Retina (tissue), 1 donor: Measurements from ENCODE around the gene NAV2.

Source experiments
- DNase-seq: peaks from one replicate; pipeline ENCODE4 v3.0.0-alpha.2; 2016

NAV2 gene

DNA sequence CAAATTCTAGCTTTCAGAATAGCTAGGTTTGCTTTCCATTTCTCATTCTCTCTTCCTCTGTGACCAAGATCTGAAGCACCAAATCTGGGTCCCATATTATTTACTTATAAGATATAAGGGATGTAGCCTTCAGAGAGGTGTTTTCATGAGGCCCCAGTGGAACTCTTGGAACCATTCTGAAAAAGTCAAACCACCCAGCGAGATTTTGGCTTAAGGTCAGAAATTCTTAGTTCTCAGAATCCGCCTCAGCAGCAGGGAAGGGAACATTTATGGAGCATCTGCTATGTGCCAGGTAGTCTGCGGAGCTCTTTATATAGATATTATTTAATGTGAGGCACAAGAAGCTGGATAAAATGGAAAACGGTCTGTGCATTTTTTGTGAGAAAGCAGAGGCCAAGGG, 6.3 kb downstream of the NAV2 start:
- DNase-seq: no peak

GRCh38 chr11:19719960-19720359, 7.3 kb downstream of the NAV2 start:
- no peak for DNase-seq

GRCh38 chr11:19721176-19721575, 8.5 kb downstream of the NAV2 start:
- DNase-seq: no peak

DNA sequence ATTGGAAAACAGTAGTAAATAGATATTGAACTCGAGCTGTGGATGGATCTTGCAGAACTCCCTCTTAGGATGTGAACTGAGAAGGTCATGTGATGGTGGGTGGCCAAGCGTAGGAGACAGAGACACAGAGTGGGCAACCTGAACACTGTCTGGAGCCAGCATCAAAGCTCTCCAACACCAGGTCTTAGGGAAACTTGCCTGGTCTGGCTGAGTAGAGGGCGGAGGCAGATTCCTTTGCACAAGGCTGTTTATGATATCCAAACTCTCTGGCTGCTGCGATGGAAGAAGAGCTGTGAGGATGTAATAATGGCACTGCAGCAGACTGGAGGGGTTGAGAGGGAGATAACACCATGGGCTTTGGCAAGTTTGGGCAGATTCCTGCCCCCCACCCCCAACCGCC, 10.1 kb downstream of the NAV2 start:
- DNase-seq: no peak

DNA sequence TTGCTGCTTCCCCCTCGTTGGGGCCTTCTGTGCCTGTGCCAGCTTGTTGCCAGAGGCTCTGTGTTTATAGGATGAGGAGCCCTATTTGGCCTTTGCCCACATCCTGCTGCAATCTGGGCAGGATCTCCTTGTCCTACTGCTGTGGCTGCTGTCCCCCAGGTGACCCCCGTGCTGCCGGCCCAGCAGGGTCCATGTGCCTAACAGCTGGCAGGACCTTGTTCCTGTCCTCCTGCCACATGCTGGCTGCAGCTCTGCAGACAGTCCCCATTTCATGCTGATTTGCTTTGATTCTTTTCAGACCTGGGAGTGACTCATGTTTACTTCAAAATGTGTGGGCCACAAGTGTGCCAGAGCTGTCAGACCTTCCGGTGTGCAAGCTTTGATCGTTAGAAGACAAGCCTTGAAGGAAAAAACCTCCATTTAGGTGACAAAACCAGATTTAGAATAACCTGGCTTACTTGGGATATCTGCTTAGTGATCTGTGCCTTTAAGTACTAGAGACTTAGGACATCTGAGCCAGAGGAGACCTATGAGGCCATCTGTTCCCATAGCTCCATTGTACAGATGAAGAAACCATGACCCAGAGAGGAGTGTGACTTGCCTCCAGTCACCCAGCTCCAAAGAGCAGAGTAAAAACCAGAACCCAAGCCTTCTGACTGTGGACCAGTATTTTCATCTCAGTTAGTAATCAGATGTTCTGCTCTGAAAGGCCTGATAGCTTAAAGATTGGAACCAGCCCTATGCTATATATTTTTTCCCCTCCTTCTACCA, 11.1 kb downstream of the NAV2 start:
- no peak for DNase-seq

- DNase-seq: no peak
Measured at GRCh38 chr11:19724765-19725164, 12.1 kb downstream of the NAV2 start.

DNA sequence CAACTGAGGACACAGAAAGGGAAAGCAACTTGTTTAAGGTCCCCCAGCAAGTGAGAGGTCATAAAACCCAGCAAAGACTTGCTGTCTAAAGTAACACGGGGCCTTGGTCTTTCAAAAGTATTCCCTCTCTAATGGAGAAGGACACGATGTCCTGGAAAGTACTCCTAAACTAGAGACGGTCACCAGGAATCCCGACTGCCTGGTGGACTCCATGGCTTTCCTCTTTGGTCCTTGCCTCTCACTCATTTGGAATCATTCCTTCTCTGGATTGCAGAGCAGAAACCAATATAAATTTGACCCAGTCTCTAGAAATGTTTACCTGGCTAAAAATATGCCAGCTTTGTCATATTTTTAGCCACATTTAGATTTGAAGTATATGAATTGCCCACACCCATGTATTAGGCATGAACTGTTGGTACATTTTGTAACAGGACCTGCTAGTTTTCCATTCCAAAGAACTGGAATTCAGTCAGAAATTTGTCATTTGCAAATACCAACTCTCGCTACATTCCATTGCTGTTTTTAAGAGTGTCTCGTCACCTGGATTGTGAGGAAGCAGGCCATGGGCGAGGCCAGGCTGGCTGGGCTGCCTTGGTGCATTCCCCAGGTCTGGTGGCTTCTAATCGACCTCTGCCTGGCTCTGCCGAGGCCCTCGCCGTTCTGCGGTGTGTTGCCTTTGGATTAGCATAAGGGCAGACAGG, 12.9 kb downstream of the NAV2 start:
- no peak for DNase-seq

- DNase-seq: no peak
Measured at GRCh38 chr11:19727246-19727645, 14.6 kb downstream of the NAV2 start.

- DNase-seq: no peak
Measured at GRCh38 chr11:19728436-19728835, 15.8 kb downstream of the NAV2 start.

DNA sequence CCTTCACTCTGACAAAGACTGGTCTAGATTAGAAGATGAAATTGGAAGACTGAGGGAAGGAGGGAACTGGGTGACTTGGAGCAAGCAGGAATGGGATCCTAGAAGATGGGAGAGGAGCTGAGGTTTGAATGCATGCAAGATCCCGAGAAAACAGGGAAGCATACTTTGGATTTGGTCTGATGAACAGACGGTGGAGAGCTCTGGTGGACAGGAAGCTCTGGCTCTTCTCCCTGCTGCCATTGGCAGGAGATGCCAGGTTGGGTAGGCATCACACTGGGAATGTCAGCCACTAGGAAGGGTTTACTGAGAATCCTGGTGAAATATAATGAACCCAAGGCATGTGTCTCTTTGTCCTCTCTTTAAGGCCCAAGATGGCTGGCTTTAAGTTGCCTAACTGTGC, 16.5 kb downstream of the NAV2 start:
- no peak for DNase-seq

DNA sequence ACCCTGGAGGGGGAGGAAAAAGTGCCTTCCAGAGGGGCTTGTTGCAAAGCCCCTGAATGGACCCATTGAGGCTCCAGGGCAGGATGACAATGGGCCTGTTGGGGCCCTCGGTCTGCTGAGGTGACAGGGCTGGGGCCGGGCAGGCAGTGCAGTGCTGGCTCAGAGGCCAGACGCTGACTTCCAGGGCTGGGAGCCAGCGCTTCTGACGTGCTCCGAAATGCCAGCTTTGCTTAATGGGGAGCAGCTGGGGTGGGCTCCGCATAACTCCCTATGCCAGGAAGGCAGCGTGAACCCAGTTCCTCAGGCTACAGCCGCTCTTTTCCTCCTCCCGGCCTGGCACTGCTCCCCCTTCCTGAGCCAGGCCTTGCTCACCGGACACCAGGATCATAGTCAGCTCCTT, 17.7 kb downstream of the NAV2 start:
- no peak for DNase-seq

- DNase-seq: no peak
Measured at GRCh38 chr11:19734171-19734570, 21.5 kb downstream of the NAV2 start.

DNA sequence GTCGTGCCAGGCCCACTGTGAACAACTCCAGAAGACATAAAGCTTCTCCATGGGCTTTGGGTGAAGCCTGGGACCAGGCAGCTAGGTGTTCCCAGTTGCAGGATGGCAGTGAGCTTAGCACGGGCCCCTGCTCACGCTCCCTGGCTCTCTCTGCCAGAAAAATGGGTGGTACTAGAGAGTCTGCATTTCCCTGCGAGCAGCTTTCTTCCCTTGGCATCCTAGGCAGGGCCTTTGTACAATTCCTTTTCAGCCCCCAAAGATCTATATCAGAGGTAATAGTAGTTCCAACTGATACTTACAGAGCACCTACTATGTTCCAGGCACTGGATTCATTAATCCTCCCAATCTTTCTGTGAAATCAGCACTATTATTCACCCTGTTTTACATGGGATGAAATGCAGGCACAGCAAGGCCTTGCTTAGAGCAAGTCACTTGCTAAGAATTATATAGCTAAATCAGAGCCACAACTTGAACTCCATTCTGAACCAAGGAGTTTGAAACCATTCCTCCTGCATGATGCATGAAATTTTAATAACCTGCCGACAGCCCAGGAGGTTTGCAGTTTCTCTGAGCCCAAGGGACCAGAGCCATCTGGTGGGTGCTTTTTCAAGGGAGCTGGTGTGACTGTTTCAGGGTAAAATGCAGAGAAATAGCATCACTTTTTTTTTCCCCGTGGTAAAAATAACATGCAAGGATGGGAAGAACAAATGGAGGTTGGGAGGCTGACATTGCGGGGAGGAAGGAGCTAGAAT, 22.7 kb downstream of the NAV2 start:
- DNase-seq: no peak

DNA sequence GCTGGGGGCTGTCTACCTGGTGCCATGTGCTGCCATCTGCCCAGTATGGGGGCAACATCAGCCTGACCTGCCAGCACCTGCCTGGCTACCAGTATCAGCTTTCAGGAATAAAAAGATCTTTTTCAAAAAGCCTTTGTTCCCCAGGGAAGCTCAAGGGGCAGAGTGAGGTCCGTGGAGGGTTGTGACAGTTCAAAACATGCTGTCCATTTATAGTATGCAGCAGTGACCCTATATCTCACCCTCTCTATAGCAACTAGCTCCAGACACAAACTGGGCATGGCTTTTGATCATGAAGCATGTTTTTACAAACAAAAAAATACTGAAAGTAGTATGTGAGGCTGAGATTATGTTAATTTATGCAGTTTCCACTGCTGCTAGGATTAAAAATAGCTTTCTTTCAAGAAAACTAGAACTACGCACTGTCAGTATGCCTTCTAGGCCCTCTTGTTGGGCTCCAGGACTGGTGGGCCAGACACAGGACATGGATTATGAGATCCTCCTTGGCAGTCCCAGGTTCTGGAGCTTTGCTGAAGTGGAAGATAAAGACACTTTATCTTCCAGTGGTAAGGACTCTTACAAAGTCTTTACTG, 23.4 kb downstream of the NAV2 start:
- DNase-seq: no peak

- no peak for DNase-seq
Measured at GRCh38 chr11:19736831-19737230, 24.2 kb downstream of the NAV2 start.

- no peak for DNase-seq
Measured at GRCh38 chr11:19737575-19737974, 24.9 kb downstream of the NAV2 start.

DNA sequence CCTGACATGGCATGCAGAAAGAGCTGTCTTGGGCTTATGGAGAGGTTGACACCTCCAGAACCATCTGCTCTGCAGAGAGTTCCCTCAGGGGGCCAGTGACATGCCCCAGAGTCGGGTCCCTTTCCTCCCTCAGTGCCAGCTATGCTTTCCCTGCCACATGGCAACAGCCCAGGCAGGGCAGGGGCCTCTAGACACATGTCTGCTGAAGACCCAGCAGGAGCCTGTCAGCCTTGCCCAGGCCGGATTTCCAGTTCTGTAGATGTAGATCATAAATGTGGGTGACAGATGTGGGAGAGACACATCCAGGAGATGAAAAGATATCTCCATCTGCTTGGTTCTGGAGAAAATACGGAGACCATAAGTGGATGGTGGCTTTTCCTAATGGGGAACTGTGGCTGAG, 25.5 kb downstream of the NAV2 start:
- DNase-seq: no peak

- DNase-seq: peak; percentile 37
Measured at GRCh38 chr11:19739872-19740271, 27.2 kb downstream of the NAV2 start.

GRCh38 chr11:19740586-19740985, 27.9 kb downstream of the NAV2 start:
- DNase-seq: no peak

GRCh38 chr11:19742588-19743292, 30.1 kb downstream of the NAV2 start:
- DNase-seq: peak; percentile 81

DNA sequence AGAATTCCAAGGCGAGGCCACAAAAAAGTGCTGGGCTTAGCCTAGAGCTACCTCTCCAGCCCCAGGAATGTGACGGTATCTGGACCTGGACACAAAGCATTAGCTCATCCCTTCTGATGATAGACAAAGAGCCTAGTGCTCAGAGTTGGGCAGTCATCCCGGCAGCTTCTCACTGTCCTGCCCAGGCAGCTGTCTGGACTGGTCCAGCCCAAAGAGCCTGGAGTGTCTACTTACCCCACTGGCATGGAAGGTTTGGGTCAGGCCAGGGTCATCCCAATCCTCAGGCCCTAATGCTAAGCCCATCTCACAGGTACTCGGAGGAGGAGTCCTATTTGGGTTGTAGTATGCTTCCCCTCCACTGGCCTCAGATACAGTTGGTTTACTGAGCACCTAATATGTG, 31.0 kb downstream of the NAV2 start:
- DNase-seq: no peak

DNA sequence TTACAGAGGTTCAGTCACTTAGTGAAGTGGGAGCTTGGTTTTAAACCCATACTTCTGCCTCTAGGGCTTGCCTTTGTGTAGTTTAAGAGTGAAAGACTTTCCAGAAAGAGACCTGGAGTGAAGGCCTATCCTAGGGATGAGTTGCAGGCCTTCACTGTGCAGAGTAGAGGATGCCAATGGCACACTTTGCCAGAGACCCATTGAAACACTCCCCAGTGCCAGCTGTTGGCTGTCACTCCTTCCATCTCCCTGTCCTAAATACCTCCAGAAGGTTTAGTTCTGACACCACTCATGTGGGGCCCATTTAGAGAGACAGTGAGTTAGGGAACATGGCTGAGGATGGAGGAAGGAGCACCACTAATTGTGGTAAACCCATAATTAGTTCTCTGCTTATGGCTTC, 31.5 kb downstream of the NAV2 start:
- no peak for DNase-seq

DNA sequence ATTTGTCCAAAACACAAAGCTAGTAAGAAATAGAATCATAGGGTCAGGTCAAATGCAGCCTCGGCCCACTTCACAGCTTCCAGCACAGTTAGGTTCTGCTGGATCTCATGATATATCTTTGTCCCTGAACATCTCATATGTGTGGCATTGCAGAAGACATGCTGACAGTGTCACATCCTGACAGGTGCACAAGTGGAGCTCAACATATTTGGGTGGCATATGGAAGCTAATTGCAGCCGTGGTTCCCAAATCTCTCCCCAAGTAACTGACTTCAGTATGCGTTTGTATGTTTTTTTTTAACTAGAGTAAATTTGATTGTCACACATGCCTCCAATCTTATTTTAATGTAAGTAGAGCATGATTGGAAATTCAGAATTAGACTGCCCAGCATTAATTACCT, 33.4 kb downstream of the NAV2 start:
- no peak for DNase-seq
